KMS-11 (cell line): ENCODE measurements around the gene SNTG2.

ENCODE experiments used
- H2AFZ ChIP-seq: fragments of 200-600 bp; sonication (generic); 2 replicates; pipeline ENCODE4 v1.6.1; 2016; ENCODE audit warnings: antibody characterized with exemption, mixed run types, low read depth
- H3K27ac ChIP-seq: fragments of 200-600 bp; sonication (generic); 2 replicates; pipeline ENCODE4 v1.6.1; 2016; ENCODE audit warnings: mild to moderate bottlenecking, mixed run types
- H3K27me3 ChIP-seq: fragments of 200-600 bp; sonication (generic); 2 replicates; pipeline ENCODE4 v1.6.1; 2017; ENCODE audit warnings: mild to moderate bottlenecking, low read depth, mixed run types, moderate library complexity; ENCODE audit not compliant: insufficient read depth
- H3K36me3 ChIP-seq: fragments of 200-600 bp; sonication (generic); 2 replicates; pipeline ENCODE4 v1.6.1; 2017; ENCODE audit warnings: mild to moderate bottlenecking, mixed run types; ENCODE audit not compliant: insufficient read depth
- H3K4me1 ChIP-seq: fragments of 200-600 bp; sonication (generic); 2 replicates; pipeline ENCODE4 v1.6.1; 2016; ENCODE audit warnings: mild to moderate bottlenecking, low read depth, mixed run types; ENCODE audit not compliant: poor library complexity, severe bottlenecking
- H3K4me2 ChIP-seq: fragments of 200-600 bp; sonication (generic); 2 replicates; pipeline ENCODE4 v1.7.0; 2016; ENCODE audit warnings: mild to moderate bottlenecking, mixed run types
- H3K4me3 ChIP-seq: fragments of 200-600 bp; sonication (generic); IDR thresholded peaks from 2 replicates; pipeline ENCODE4 v1.6.1; 2017; ENCODE audit warnings: low read depth, low read length, mixed read lengths; ENCODE audit not compliant: insufficient read depth
- H3K79me2 ChIP-seq: fragments of 200-600 bp; sonication (generic); 2 replicates; pipeline ENCODE4 v1.6.1; 2016; ENCODE audit warnings: low read depth, mixed run types; ENCODE audit not compliant: insufficient read depth
- H3K9ac ChIP-seq: fragments of 200-600 bp; sonication (generic); 2 replicates; pipeline ENCODE4 v1.6.1; 2016; ENCODE audit warnings: mild to moderate bottlenecking, mixed run types
- H4K20me1 ChIP-seq: fragments of 200-600 bp; sonication (generic); 2 replicates; pipeline ENCODE4 v1.6.1; 2016; ENCODE audit warnings: mild to moderate bottlenecking, mixed run types; ENCODE audit not compliant: insufficient read depth
- CTCF ChIP-seq: fragments of 200-600 bp; sonication (generic); conservative IDR thresholded peaks from 2 replicates; pipeline ENCODE4 v1.6.1; 2017; ENCODE audit warnings: low read depth, mild to moderate bottlenecking, antibody characterized with exemption, low read length, moderate library complexity, mixed read lengths

The SNTG2 gene

DNA sequence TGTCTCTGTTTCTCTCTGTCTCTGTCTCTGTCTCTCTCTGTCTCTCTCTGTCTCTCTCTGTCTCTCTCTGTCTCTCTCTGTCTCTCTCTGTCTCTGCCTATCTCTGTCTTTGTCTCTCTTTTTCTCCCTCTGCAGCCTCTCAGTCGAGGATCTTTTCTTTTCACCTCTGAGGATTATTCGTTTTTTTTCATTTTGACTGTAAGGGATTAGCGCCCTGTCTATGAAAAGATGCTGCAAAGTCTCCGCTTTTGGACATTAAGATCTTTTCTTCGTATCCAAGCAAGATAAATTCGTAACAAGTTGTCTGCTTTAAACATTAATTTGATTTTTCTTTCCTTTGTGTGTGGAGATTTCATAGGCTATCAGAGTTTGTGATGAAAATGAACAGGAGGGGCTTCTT, 271.4 kb downstream of the SNTG2 start:
- Histone ChIP-seq H2AFZ (no peak overlapping the region), H4K20me1 (no peaks in the 10 kb centered on the region), H3K4me1 (no peaks in the 10 kb centered on the region), H3K4me2 (no peak overlapping the region), H3K27ac (no peak overlapping the region), H3K9ac (no peak overlapping the region), H3K36me3 (no peaks in the 10 kb centered on the region), H3K4me3 (no peak overlapping the region), H3K79me2 (no peaks in the 10 kb centered on the region), H3K27me3 (no peaks in the 10 kb centered on the region)
- TF ChIP-seq CTCF: no peak

- no peaks in the 10 kb centered on the region for H3K27me3 ChIP-seq
- no peak overlapping the region for H3K4me3 ChIP-seq
- H3K79me2 ChIP-seq: no peaks in the 10 kb centered on the region
- H4K20me1 ChIP-seq: no peaks in the 10 kb centered on the region
- H3K27ac ChIP-seq: no peak overlapping the region
- no peaks in the 10 kb centered on the region for H3K4me1 ChIP-seq
- no peak overlapping the region for H3K9ac ChIP-seq
- H3K36me3 ChIP-seq: no peaks in the 10 kb centered on the region
- no peak overlapping the region for H2AFZ ChIP-seq
- no peak for TF ChIP-seq CTCF
- H3K4me2 ChIP-seq: no peak overlapping the region
These were observed 273.1 kb downstream of the SNTG2 start for GRCh38 chr2:1223791-1224190.

DNA sequence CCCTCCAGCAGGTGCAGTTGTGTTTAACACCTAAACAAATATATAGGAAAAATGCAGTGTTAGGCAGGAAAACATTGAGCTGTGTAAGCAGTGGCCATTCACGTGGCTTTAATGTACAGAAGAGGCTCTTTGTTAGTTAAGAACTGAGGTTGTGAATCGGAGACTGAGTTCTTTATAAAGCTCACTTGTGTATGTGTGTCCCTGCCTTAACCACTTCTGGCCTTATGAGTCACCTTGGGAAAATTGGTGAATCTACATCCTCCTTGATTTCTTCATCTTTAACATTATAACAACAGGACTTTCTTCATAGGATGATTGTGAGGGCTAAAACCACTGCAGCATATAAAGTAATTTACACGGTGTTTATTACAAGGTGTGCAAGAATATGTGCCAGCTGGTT, 274.3 kb downstream of the SNTG2 start:
- no peak overlapping the region for H3K9ac ChIP-seq
- H3K27ac ChIP-seq: no peak overlapping the region
- no peak for TF ChIP-seq CTCF

GRCh38 chr2:1226766-1227165, 276.1 kb downstream of the SNTG2 start:
- Histone ChIP-seq H3K4me2 (no peak overlapping the region), H3K79me2 (no peaks in the 10 kb centered on the region), H3K9ac (no peak overlapping the region), H3K27ac (no peak overlapping the region), H3K4me3 (no peak overlapping the region), H2AFZ (no peak overlapping the region), H3K27me3 (no peaks in the 10 kb centered on the region), H4K20me1 (no peaks in the 10 kb centered on the region), H3K36me3 (no peaks in the 10 kb centered on the region), H3K4me1 (no peaks in the 10 kb centered on the region)
- no peak for TF ChIP-seq CTCF

More for the DNA sequence above, 274.3 kb downstream of the SNTG2 start:
- Histone ChIP-seq H2AFZ (no peak overlapping the region), H4K20me1 (no peaks in the 10 kb centered on the region), H3K4me2 (no peak overlapping the region), H3K79me2 (no peaks in the 10 kb centered on the region), H3K4me1 (no peaks in the 10 kb centered on the region), H3K36me3 (no peaks in the 10 kb centered on the region), H3K4me3 (no peak overlapping the region), H3K27me3 (no peaks in the 10 kb centered on the region)
